Measurements from ENCODE around the gene AUTS2.

Gene AUTS2

DNA sequence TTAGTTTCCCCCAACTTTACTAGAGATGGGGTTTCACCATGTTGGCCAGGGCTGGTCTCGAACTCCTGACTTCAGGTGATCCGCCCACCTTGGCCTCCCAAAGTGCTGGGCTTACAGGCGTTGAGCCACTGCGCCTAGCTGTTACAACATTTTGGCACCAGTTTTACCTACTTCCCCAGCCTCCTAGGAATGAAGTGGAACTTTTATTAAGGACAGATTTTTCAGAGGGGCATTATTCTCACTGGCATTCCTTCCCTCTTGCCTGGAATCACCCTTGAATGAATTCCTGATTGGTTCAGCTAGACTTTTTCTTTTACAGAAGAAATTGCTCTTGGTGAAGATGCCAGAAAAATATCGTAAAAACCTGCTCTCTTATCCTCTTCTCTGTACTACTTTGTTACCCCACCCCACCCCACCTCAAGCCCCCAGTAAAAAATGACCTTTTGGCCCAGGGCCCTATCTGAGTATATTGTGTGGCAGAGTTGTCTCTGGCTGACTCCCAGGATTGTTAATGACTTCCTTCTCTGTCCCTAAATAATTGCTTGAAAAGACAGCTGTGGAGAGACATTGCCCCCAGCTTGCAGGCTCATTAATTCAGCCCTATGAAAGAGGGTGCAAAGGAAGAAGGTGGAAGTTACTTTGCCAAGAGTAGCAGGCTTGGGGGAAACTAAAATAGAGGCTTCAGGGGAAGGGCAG is 189.6 kb downstream of the AUTS2 start:
- DNase-seq (ENCODE audit: low read depth in 2 of 2): no peak

DNA sequence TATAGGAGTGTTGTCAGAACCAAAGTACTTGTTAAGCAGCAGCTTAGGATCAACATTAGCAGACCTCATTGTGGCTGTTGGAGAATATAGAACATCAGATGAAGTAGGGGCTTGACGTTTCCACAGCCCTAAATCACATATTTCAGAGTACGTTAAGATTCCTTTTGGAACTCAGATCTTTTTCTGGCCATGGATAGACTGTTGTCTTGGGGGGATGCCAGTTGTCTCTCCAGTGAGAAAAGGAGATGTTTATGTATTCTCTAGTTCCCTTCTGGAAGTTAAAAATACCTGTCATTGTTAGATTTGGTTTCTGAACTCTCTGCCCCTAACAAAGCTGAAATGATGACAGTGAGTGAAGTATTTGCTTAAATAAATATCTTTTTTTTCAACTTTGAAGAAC is 191.3 kb downstream of the AUTS2 start:
- no peak for DNase-seq (ENCODE audit: low read depth in 2 of 2)

DNA sequence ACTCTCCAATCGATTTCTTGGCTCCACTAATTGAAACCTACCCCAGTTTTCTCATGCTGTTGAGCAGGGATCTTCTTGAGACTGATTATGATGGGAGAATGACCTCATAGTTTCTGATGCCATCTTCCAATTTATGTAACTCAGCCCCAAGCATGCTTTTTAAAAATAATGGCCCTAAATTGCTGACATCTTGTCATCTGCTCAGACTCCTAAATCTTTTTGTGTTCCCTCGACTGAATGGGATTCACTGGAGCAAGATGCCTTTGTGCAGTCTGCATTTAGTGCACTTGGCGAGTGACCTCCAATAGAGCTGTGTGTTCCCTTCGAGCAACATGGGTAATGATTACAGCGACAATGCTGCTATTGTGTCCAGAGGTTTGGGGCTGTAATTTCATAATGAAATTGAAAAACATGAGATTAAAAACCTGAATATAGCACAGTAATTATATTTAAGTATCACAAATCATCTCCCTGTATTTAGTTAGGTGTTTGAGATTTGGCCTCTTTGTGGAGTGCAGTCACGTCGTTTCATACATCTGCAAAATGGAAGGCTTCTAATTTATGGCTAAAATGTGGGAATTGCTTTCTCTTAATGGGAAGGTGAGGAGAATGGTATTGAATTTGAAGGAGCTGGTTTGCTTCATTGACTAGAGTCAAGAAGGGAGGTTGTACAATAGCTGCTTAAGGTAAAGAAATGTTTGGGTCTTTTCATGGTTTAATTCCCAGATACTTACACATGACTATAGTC is 192.9 kb downstream of the AUTS2 start:
- no peak for DNase-seq (ENCODE audit: low read depth in 2 of 2)

DNA sequence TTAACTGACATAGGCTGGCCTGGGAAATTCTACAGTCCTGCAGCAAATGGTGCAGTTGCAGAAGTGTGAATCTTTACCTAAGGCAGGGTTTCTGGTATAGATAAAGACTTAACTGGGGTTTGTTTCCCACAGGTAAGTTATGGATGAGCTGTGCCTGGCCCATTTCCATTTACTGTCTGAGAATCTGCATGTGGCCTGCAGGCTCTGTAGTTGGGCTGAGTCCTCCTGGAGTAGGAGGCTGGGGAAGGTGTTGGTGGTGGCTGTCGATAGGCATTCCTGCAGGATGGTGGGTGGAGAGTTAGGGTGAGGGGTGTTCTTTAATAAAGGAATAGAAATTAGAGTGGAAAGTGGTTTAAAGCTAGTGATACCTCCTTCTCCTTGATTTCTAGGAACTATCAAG is 193.5 kb downstream of the AUTS2 start:
- DNase-seq (ENCODE audit: low read depth in 2 of 2): no peak

DNA sequence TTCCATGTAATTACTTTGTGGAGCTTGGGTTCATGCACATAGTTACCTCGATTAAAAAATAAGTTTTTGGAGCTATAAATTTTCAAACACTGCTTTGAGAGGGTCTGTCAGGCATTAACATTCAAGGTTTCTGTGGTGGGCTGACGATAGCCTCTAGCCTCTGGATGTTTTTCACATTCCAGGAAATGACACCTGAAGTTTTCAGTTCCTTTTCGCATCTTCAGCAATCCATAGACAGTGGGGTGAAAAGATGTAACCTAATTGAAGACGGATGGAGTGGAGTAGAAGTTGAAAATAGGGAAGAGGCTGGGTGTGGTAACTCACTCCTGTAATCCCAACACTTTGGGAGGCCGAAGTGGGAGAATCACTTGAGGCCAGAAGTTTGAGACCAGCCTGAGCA is 197.7 kb downstream of the AUTS2 start:
- no peak for DNase-seq (ENCODE audit: low read depth in 2 of 2)

DNA sequence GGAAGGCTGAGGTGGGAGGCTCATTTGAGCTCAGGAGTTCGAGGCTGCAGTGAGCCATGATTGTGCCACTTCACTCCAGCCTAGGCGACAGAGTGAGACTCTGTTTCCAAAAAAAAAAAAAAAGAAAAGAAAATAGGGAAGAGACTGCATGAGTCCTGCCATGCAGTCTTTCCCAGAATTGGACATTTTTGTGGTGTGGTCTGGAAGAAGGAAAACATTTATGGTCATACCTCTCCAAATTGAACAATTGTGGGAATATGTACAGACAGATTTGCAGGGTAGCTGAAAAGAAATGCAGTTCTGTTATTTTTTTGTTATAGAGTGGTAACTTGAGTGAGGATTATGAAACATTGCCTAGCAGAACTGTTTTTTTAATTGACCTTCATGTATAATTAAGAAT is 198.1 kb downstream of the AUTS2 start:
- DNase-seq (ENCODE audit: low read depth in 2 of 2): no peak

DNA sequence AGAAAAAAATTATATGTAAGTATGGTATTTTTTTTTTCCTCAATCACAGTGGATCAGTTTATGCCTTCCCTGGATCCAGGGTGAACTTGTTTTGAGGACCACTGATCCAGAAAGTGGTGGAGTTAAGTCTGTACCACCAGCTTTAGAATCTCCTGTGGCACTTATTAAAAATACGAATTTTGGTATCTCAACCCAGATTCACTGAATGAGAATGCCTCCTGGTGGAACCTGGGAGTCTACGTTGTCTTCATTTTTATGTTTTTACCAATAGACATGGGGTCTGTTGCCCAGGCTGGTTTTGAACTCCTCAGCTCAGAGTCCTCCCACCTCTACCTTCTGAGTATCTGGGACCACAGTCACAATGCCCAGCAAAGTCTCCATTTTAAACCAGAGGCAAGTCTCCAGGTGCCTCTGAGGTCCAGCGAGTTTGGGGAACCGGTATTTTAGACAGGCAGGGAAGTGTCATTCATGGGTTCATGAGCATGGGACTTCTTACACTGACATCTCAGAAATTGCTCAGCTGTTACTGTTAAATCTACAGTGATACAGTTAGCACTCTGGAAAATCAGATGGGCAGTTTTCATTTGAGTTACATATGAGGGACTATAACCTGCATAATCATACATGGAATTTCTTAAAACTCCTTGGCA is 200.9 kb downstream of the AUTS2 start:
- DNase-seq (ENCODE audit: low read depth in 2 of 2): no peak

DNA sequence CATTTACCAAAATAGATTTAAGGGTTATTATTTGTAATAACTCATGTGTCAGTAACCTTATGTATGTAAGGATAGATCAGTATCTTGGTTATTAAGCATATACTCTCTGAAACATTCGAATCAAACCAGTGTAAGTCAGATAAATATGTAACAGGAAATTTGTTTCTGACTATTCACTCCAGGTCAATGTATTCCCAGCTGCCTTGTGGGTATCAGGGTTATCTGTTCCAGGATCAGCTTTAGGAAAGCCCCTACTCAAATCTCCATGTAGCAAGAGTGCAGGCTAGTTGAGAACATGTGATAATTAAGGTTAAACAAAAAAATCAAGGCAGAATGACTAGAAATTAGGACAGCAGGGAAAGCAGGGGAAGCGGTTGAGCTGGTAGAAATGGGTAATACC is 201.7 kb downstream of the AUTS2 start:
- DNase-seq (ENCODE audit: low read depth in 2 of 2): no peak

DNA sequence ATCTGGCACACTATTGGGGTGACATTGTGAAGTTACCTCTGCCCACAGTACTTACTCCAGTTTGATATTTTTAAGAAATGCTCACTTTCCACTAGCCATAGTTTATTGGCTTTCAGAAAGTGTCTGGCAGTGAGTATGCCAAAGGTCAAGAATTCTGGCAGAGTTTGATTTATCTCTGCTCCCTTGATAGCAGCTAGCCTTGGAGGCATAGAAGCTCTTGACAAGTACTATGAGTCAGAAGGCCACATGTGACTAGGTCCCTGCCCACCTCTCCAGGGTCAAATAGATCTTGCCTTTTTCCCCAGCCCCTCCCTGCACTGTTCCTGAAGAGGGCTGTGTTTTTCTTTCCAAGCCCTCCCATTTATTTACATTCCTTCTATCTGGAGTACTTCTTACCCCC is 202.2 kb downstream of the AUTS2 start:
- DNase-seq (ENCODE audit: low read depth in 2 of 2): no peak

DNA sequence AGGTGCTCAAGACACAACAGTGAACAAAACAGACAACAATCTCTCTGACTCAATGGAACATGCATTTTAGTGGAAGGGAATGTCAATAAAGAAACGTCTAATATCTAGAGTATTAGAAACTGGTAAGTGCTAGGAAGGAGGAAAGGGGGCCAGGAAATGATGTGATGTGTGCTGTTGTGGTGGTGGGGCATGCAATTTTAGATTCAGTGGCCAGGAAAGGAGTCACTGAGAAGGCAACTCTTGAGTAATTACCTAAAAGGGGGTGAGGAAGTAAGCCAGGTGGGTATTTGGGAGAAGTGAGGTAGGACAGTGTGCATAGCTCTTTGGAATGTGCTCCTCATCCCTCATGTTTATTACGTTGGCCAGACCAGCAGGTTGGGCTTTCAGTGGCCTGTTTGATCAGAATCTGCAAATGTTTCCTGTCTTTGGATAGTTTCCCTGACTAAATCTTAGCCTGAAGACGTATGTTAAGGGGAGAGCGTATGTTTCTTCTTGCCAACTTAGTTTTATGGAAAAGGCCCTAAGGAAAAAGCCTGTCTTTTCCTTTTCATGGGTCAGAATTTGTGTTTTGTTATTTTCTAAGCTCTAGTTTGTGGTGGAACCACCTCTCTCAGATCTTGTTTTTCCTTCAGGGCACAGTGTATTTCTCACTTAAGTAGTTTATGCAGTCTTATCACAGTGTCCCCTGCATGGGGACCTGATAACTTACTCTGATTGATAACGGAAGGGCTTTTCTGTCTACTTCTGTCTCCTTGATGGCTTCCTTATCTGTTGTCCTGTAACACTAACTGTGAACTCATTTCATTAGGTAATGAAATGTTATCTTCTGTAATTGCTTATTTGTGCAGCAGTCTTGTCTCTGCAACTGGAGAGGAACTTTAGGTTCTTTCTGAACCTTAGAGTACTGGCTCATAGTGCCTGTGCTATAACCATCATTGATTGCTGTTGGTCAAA is 203.7 kb downstream of the AUTS2 start:
- no peak for DNase-seq (ENCODE audit: low read depth in 2 of 2)

DNA sequence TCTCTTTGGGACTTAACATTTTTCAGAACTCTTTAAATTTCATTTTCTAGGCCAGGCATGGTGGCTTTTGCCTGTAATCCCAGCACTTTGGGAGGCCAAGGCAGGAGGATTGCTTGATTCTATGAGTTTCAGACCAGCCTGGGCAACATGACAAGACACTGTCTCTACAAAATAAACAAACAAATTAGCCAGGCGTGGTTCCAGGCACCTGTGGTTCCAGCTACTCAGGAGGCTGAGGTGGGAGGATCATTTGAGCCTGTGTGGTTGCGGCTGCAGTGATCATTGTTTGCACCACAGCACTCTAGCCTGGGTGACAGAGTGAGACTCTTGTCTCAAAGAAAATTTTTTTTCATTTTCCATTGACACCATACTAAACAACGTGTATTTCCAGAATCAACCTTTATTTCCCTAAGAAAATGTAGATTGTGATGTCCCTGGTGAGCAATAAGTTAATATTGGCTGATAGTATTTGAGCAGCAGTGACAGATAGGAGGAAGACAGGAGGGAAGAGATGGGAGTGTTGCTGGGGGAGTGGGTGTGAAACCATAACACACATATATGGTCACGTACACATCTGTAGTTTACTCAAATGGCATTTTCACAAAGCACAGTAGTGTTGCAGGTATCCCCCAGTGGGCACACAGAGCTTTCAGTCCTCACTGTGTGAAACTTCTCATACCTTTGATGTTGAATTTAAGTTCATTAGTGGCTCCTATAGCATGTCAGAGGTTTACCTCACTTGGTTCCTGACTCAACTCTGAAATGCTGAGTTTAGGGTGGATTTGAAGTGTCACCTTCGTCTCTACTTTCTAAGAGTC is 205.6 kb downstream of the AUTS2 start:
- DNase-seq (ENCODE audit: low read depth in 2 of 2): no peak

DNA sequence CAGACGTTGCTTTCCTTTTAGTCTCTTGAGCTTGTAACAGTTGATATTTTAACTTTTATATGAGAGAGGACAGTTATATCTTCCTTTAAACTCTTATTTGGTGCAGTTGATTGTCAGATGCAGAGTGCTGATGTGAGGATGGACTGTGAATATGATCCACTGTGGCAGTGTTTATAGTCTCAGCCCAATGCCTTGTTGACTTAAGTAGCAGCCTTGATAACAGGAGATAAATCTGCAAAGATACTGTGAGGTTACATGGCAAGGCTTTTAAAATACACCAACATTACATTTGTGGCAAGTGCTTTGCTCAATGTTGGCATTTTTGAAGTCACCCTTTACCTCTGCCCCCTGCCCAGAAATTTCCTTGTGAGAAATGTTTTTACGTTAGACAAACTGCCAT is 206.7 kb downstream of the AUTS2 start:
- DNase-seq (ENCODE audit: low read depth in 2 of 2): no peak

DNA sequence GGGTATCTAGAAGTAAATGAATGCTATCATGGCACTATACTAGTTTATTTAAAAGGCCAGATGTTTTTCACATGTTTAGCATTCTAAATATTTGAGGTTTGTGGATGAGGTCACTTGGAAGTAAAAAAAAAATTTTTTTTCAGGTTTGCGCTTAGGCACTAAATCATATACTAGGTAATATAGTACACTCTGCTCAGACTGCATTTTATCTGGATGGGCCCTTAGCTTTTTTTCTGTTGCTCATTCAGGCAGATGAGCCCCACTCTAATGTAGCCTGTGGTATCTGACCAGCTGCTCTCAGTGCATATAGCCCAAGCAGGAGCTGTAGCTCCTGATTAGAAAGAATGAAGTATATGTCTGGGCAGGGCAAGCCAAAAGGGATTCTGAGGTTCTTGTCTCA is 210.1 kb downstream of the AUTS2 start:
- peak in 1 of 2 experiments; percentile 39 for DNase-seq (ENCODE audit: low read depth in 2 of 2)

DNA sequence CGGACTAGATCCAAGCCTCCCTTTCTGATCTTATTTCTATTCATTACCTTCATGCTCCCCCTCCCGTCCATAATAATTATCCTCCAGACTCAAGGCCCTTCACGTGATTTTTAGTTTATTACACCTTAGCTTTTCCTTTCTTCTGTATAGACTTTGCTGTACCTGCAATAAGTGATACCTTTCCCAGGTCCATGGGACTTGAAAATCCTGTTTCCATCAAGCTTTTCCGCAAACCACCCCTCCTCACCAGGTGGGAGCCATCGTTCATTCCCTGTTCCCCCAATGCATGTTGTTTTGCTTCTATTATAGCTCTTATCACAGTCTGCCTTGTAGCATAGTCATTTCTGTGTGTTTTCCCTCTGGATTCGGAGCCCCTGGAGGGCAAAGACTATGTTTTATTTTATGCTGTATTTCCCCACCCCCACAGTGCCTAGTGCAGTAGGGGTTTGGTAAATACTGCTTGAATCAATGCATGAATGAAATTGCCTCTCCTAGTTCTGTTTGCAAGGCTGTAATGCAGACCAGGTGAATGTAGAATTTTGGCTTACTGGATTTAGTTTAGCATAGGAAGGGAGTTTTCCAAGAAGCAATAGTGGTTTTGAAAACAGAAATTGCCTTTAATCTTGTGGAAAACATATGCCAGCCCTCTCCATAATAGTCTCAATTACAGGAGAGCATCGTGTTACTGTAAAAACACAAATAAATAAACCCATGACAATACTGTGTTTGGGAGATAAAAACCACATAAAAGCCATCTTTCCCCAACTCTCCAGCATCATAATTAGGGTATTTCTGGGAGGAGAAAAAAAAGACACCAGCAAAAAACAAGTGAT is 213.4 kb downstream of the AUTS2 start:
- no peak for DNase-seq (ENCODE audit: low read depth in 2 of 2)

DNA sequence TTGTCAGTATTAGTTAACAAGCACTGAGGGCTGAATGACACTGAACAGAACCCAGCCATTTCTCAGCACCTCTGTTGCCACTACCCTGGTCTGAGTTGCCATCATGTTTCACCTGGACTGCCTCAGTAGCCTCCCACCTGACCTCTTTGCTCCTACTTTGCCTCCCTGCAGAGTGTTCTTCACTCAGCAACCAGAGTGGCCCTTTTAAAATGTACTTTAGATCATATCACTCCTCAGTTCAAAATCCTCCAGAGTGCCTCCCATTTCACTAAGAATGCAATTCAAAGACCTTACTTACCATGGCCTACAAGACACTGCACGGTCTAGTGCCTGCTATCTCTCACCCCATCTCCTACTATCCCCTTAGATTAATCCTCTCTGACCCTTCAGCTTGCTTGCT is 214.5 kb downstream of the AUTS2 start:
- no peak for DNase-seq (ENCODE audit: low read depth in 2 of 2)

DNA sequence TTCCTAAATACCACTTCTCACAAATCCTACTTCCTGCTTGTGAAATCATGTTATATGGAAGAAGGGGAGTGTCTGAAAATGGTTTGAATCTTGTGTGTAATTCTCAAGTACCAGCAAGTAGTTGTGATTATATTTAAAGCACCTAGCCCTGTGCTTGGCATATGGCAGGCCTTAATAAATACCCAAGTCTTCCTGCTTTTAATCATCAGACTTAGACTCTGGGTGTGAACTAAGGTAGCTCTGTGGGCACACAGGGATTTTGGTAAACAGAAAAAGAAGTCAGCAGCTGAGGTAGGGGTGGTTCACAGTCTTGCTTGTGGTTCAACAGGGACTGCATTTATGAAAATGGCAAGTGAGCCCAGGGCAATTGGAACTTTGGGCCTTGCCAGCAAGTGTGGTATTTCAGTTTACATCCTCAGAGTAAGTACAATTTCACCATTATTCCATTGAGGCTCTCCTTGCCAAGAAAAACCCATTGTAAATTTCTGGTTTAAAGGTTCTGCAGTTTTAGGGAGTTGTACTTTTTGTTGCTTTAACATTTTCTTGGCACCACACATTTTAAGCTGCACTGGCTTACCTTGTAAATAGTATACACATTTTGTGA is 215.5 kb downstream of the AUTS2 start:
- DNase-seq (ENCODE audit: low read depth in 2 of 2): no peak

DNA sequence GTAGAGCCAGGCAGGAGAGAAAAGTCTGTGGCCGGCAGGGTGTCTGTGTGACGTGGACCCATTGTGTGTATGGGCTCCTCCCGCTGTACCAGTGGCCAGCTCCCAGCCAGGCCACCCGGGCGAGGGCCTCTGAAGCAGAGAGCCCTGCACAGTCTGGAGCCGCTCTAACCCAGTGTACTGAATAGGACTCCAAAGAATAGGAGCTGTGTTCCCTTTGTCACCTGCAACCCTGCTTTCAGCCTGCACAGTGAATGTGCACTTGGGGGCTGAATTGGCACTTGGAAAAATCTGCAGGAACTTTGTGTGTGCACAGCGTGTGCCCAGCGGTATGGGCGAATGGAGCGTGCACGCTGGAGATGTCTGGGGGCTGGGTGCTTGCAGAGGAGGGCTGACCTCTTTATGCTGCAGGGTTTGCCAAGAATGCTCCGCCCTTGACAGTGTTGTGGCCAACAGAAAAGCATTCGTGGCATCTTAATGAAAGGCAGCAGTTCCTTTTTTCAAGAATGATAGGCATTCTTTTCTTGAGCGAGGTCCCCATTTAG is 216.2 kb downstream of the AUTS2 start:
- DNase-seq (ENCODE audit: low read depth in 2 of 2): peak; percentile 73 to 76

DNA sequence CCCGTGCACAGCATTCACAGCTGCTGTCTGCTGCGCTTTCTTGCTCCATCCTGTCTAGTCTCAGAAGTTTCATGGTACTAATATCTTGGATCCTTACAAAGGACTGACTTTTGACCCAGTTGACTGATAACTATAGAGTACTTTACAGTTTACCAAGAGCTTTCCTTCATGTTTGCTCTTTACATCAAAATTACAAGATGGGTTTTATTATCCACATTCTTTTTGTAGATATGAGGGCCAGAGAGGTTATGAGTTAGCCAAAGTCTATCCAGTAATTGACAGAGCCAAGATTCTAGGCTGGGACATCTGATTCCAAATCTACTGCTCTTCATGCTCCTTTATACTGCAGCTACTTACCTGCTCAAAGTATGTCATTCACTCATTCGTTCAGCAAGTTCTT is 218.2 kb downstream of the AUTS2 start:
- DNase-seq (ENCODE audit: low read depth in 2 of 2): no peak

DNA sequence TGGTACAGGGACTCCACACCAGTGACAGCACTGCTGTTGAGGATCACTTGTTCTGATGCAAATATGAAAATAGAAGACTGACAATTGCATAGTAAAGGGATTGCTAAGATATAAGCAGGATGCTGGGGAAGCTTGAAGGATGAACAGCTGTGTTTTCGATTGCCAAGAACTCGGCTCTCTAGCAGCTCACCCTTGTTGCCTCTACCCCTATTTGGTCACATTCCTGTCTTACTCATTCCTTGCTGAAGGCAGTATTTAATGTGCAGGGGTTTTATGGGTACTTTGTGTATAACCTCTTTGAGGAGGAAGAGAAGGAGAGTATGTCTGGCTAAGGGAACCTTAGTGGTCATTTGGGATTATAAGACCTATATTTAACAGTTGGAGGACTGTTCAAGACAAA is 218.8 kb downstream of the AUTS2 start:
- peak; percentile 76 to 79 for DNase-seq (ENCODE audit: low read depth in 2 of 2)
